NOMO-1 (cell line): ENCODE results near the gene POLR3G.

Source experiments
- DNase-seq, 2 experiments: peaks; one replicate each; lab custom pipeline; 2025; ENCODE audit not compliant: unreplicated experiment in 2 of 2; lab: John Stamatoyannopoulos, UW

The POLR3G gene

GRCh38 chr5:90549729-90550275 lies 75.1 kb downstream of the POLR3G start:
- peak in 1 of 2 experiments; percentile 33 for DNase-seq

GRCh38 chr5:90550963-90551362 lies 76.3 kb downstream of the POLR3G start:
- no peak for DNase-seq

GRCh38 chr5:90551376-90551775 lies 76.7 kb downstream of the POLR3G start:
- DNase-seq: peak; percentile 49 to 52

GRCh38 chr5:90553711-90554110 lies 79.0 kb downstream of the POLR3G start:
- DNase-seq: no peak

- no peak for DNase-seq
Observed at GRCh38 chr5:90554358-90555006, 79.8 kb downstream of the POLR3G start.

GRCh38 chr5:90555666-90556065 lies 81.0 kb downstream of the POLR3G start:
- DNase-seq: no peak

GRCh38 chr5:90557391-90557790 lies 82.7 kb downstream of the POLR3G start:
- DNase-seq: no peak

GRCh38 chr5:90557871-90558270 lies 83.2 kb downstream of the POLR3G start:
- DNase-seq: no peak

- no peak for DNase-seq
Observed at GRCh38 chr5:90558344-90559192, 83.9 kb downstream of the POLR3G start, which contains the start of gene ADGRV1. ADGRV1 (plus strand) TSS chr5:90558797; CDS start chr5:90558896, 99 bp downstream.

- no peak for DNase-seq
Observed at GRCh38 chr5:90560771-90561170, 86.1 kb downstream of the POLR3G start.

GRCh38 chr5:90561766-90562165 lies 87.1 kb downstream of the POLR3G start:
- DNase-seq: no peak

- no peak for DNase-seq
Observed at GRCh38 chr5:90562341-90562740, 87.7 kb downstream of the POLR3G start.

- DNase-seq: no peak
Observed at GRCh38 chr5:90563108-90563507, 88.4 kb downstream of the POLR3G start.
